GM19240 (cell line): ENCODE data around the gene COQ8B.
"Not testable (repeated sequence)": the region's sequence is repeated elsewhere in the genome, so short reads cannot be mapped to it uniquely, and the experiment has no call there.

ENCODE experiments used
- DNase-seq: peaks from one replicate; pipeline ENCODE4 v3.0.0; 2011; ENCODE audit warnings: low spot score; ENCODE audit not compliant: insufficient read length

The COQ8B gene

GRCh38 chr19:40742477-40742876, 25.8 kb upstream of the COQ8B start:
- DNase-seq, result no peak

GRCh38 chr19:40741527-40742390, 25.1 kb upstream of the COQ8B start:
- no peak for DNase-seq

- DNase-seq, result no peak
Observed at GRCh38 chr19:40740747-40741146, 24.1 kb upstream of the COQ8B start.

GRCh38 chr19:40739871-40740703, 23.4 kb upstream of the COQ8B start:
- DNase-seq, result no peak

GRCh38 chr19:40739030-40739839, 22.5 kb upstream of the COQ8B start:
- no peak for DNase-seq

DNA sequence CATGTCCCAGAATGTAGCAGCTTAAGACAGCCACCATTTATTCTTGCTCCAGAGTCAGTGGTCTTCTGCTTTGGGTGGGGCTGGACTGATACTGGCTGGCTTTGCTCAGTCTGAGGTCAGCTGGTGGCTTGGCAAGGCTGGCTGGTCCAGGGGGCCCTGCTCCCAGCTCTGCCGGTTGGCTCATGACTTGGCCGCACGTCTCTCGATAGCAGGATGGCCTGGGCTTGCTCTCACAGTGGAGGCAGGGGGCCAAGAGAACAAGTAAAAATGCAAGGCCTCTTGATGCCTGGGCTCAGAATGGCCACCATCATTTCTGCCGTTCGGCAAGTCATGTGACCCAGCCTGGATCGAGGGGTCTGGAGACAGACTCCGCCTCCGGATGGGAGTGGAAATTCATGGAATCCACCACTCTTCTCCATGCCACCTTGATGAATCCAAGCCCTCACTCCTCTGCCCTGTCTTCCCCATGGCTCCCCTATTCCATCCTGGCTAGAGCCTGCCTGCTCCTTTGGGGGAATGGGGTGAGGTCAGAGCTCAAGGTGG, 20.5 kb upstream of the COQ8B start:
- no peak for DNase-seq

DNA sequence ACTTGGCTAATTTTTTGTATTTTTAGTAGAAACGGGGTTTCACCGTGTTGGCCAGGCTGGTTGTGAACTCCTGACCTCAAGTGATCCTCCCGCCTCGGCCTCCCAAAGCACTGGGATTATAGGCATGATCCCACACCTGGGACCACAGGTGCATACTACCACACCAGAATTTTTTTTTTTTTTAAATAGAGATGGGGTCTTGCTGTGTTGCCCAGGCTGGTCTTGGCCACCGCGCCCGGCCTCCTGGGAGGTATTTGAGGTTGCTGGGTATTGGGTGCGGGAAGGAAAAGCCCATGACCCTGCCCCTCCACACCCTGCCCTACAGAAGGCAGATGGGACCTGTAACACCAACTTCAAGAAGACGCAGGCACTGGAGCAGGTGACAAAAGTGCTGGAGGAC, 20.0 kb upstream of the COQ8B start:
- DNase-seq, result no peak

DNA sequence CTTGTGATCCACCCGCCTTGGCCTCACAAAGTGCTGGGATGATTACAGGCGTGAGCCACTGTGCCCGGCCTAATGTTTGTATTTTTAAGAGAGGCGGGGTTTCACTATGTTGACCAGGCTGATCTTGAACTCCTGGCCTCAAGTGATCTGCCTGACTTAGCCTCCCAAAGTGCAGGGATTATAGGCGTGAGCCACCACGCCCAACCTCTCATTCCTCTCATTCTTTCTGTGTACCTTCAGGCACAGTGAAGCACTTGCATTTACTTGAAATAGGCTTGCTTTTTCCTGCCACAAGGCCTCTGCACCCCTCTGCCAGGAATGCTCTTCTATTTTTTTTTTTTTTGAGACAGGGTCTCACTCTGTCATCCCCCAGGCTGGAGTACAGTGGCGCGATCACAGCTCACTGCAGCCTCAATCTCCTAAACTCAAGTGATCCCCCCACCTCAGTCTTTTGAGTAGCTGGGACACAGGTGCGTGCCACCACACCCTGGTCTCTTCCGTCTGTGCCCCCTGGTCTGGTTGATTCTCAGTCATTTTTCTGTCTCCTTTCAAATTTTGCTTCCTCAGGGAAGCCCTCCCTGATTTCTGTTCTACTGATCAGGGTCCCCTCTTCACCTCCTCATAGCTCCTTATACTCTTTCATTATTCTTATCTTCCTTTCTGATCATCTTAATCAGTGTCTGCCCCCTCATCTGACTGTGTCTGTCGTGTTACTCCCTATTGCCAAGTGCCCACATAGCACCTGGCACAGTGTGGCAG, 18.5 kb upstream of the COQ8B start:
- no peak for DNase-seq

DNA sequence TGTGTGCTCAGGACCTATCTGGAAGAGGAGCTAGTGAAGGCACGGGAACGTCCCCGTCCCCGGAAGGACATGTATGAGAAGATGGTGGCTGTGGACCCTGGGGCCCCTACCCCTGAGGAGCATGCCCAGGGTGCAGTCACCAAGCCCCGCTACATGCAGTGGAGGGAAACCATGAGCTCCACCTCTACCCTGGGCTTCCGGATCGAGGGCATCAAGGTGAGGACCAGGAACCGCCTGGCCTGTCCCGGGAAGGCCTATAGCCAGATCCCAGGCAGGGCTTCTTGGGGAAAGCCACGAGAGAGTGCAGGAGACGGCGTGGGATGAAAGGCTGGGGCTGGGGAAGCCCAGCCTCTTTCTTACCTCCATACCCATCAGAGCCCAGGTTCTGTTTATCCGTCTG, 16.5 kb upstream of the COQ8B start:
- DNase-seq, result no peak

GRCh38 chr19:40732304-40732703, 15.6 kb upstream of the COQ8B start:
- DNase-seq, result not testable (repeated sequence)

DNA sequence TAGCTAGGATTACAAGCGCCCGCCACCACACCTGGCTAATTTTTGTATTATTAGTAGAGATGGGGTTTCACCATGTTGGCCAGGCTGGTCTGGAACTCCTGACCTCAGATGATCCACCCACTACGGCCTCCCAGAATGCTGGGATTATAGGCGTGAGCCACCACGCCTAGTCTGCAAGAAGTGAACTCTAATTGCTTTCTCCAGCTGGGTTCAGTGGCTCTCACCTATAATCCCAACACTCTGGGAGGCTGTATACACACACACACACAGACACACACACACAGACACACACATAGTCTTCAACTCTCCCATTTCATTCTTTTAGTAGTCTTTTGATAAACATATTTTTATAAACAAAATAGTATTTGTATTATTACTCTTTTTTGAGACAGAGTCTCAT, 13.4 kb upstream of the COQ8B start:
- not testable (repeated sequence) for DNase-seq

GRCh38 chr19:40726279-40726678, 9.6 kb upstream of the COQ8B start:
- DNase-seq, result no peak

DNA sequence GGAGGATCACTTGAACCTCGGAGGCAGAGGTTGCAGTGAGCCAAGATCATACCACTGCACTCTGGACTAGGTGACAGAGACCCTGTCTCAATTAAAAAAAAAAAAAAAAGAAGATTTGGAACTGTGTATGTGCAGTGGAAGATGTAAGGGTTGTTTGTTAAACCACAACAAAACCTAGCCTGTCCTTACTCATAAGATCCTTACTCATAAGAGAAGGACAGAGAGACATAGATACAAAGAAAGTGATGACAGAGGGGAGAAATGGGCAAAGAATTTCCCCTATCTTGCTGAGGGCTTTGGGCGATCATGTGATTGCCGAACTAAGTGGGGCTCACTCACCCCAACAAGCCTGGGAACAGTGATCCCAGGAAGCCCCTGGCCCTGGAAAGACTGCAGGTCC, 8.2 kb upstream of the COQ8B start:
- no peak for DNase-seq

GRCh38 chr19:40724315-40724714, 7.6 kb upstream of the COQ8B start:
- DNase-seq, result no peak

DNA sequence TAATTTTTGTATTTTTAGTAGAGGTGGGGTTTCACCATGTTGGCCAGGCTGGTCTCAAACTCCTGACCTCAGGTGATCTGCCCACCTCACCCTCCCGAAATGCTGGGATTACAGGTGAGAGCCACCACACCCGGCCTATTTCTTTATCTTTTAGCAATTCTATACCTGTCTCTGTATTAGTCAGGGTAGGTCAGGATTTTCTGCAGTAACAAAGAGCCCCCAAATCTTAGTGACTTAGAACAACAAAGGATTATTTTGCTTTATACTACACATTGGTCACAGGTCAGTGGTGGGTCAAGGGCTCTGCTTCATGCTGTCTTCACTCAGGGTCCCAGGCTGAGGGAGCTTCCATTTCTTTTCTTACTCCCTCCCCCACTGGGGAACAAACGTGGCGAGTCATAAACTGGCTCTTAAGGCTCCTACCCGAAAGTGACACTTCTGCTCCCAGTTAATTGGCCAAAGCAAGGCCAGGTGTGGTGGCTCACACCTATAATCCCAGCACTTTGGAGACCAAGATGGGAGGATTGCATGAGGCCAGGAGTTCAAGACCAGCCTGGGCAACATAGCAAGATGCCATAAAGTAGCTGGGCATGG, 7.1 kb upstream of the COQ8B start:
- DNase-seq, result no peak

GRCh38 chr19:40721936-40722661, 5.4 kb upstream of the COQ8B start:
- DNase-seq, result no peak

GRCh38 chr19:40721140-40721486, 4.4 kb upstream of the COQ8B start:
- no peak for DNase-seq

DNA sequence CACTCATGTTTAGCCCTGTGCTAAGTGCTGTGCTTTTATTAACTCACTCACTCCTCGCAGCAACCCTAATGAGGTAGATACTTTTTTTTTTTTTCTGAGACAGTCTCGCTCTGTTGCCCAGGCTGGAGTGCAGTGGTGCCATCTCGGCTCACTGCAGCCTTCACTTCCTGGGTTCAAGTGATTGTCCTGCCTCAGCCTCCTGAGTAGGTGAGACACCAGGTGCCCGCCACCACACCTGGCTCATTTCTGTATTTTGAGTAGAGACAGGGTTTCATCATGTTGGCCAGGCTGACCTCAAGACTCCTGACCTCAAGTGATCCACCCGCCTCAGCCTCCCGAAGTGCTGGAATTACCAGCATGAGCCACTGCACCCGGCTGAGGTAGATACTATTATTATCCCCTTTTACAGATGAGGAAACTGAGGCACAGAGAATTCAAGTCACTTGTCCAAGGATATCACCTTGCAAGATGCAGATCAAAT, 2.8 kb upstream of the COQ8B start:
- DNase-seq, result no peak

DNA sequence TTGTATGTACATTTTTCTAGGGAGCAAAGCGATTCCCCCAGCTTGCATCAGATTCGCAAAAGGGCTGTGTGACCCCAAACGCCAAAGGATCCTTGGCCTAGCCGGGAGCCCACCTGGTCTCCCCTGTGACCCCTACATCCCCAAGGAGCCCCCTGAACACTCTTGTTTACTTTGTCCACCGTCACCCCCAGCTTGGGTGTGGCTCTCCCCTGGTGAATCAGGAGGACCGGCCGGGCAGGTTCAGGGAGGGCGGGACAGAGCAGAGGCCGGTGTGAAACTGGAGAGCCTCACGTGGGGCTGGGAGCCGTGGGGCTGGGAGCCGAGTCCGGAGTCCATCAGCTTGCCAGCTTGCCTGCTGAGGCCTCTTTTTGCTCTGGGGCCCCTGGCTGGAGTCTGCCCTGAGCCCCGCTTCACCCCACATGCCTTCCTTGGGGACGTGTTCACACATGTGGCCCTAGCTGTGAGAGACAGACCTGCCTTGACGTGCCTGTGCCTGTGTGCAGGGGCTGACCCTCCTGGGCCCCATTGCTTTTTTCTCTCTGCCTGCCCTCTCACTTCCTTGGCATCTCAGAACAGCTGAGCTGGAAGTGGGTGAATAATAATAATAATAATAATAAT, 2.2 kb upstream of the COQ8B start:
- DNase-seq, result no peak
